LNCaP clone FGC (cell line): Measurements from ENCODE around the gene TSC1.
"Not testable (repeated sequence)": the region's sequence is repeated elsewhere in the genome, so short reads cannot be mapped to it uniquely, and the experiment has no call there.

Experiments
- DNase-seq: peaks from one replicate; pipeline ENCODE4 v3.0.0-alpha.2; 2011; ENCODE audit warnings: low read depth
- H3K4me3 ChIP-seq: 2 replicates; pipeline ENCODE4 v1.5.1; 2011; ENCODE audit warnings: mild to moderate bottlenecking, low read depth, low read length, control low read depth
- CTCF ChIP-seq: IDR thresholded peaks from 2 replicates; pipeline ENCODE4 v1.5.1; 2012; ENCODE audit warnings: mild to moderate bottlenecking; ENCODE audit not compliant: control insufficient read depth, insufficient read depth; ENCODE audit errors: extremely low read depth

The TSC1 gene

GRCh38 chr9:132944294-132945185 is at the start of gene TSC1:
Gene TSC1, minus strand, starts transcription at chr9:132944616. Its CDS starts 15,744 bp downstream, at chr9:132928872.
- peak; percentile 83 for DNase-seq
- peak within 1 kb of the TSS; percentile 99 for H3K4me3 ChIP-seq
- no peak for TF ChIP-seq CTCF

- no peak for TF ChIP-seq CTCF
- no peak for DNase-seq
Observed at GRCh38 chr9:132993511-132993939, 49.1 kb upstream of the TSC1 start.

GRCh38 chr9:132991351-132992300 is 47.2 kb upstream of the TSC1 start:
- no peak overlapping the region for H3K4me3 ChIP-seq
- TF ChIP-seq CTCF: no peak
- no peak for DNase-seq

More at GRCh38 chr9:132993511-132993939, 49.1 kb upstream of the TSC1 start:
- H3K4me3 ChIP-seq: no peak overlapping the region

GRCh38 chr9:132990781-132991180 is 46.4 kb upstream of the TSC1 start:
- no peak for DNase-seq
- TF ChIP-seq CTCF: no peak
- no peak overlapping the region for H3K4me3 ChIP-seq

- DNase-seq, H3K4me3 ChIP-seq: not testable (repeated sequence)
Observed at GRCh38 chr9:132989998-132990557, 45.7 kb upstream of the TSC1 start.

GRCh38 chr9:132989414-132989996 is 45.1 kb upstream of the TSC1 start:
- no peak for TF ChIP-seq CTCF
- no peak overlapping the region for H3K4me3 ChIP-seq
- no peak for DNase-seq
